T-helper 2 cell (primary cell): ENCODE results near the gene RNASEH2C.
A peak's percentile ranks its signal among the peaks of the same experiment; 100 is the strongest.
"Not testable (repeated sequence)": the region's sequence is repeated elsewhere in the genome, so short reads cannot be mapped to it uniquely, and the experiment has no call there.

Experiments
- DNase-seq, 5 experiments: peaks; one replicate each; pipeline versions ENCODE4 v3.0.0 to v3.0.0-alpha.2; 2012 to 2022

RNASEH2C gene

GRCh38 chr11:65716774-65717405 is 3.7 kb downstream of the RNASEH2C start:
- no peak for DNase-seq

DNA sequence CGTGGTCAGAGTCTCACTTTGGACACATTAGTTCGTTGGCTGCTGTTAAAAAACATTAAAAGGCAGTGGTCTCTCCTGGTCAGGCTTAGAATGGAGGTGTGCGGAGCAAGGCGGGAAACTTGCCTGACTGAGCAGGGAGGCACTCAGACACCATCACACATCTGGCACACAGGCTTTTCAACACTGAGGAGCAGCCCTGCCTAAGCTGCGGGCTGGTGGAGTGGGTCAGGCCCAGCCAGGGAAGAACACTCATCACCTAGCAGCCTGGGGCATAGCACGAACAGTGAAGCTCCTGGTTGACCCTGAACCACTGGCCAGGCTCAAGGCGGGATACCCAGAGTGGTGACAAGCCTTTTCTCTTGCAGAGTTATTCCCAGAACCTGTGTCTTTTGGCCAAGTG is 4.3 kb downstream of the RNASEH2C start:
- DNase-seq: no peak

DNA sequence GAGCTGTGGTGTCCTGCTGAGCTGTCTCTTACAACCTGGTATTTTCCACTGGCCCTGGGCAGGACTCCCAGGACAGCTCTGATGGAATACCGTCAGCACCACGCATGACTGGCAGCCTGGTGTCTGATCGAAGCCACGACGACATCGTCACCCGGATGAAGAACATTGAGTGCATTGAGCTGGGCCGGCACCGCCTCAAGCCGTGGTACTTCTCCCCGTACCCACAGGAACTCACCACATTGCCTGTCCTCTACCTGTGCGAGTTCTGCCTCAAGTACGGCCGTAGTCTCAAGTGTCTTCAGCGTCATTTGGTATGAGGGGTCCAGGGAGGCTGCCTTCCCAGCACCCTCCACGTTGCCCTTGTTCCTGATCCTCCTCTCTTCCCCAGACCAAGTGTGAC is 6.2 kb downstream of the RNASEH2C start:
- no peak for DNase-seq

- no peak for DNase-seq
Observed at GRCh38 chr11:65713212-65713969, 7.2 kb downstream of the RNASEH2C start.

GRCh38 chr11:65712633-65713076 is 7.9 kb downstream of the RNASEH2C start:
- DNase-seq: no peak

GRCh38 chr11:65711785-65712632 is 8.6 kb downstream of the RNASEH2C start, which contains the start of gene KAT5:
Gene KAT5 (plus strand): TSS chr11:65712252. CDS start chr11:65712268, 16 bp downstream.
- DNase-seq: peak; percentile 92 to 99 (median 97)

DNA sequence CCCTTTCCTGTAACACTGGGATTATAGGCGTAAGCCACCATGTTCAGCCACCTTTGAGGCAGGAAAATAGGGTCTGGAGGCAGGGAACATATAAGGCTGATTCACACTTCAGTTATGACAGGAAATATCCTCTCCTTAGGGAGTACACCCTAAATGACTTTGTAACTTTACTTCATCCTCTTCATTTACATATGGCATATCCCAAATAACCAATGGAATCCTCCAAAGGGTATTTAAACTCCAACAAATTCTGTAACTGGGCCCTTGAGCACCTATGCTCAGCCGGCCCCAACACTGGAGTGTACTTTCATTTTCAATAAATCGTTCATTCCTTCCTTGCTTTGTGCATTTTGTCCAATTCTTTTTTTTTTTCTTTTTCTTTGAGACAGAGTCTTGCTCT is 10.2 kb downstream of the RNASEH2C start:
- DNase-seq: no peak

- DNase-seq: no peak
Observed at GRCh38 chr11:65709661-65710060, 10.9 kb downstream of the RNASEH2C start.

DNA sequence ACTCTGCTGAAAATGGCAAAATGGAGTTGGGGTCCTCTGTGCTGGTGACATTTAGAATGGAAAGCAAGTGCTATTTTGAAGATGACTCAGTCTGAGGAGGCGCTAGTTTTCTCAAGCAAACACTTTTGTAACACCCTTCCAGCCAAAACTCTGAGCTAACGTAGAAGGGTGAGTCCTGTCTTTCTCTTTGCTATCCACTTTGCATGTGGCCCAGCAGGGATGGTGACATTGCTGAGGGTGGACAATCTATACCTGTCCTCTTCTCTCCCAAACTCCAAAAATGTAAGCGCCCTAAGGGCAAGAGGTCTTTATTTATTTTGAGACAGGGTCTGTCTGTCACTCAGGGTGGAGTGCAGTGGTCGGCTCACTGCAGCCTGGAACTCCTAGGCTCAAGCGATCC is 12.1 kb downstream of the RNASEH2C start:
- DNase-seq: no peak

DNA sequence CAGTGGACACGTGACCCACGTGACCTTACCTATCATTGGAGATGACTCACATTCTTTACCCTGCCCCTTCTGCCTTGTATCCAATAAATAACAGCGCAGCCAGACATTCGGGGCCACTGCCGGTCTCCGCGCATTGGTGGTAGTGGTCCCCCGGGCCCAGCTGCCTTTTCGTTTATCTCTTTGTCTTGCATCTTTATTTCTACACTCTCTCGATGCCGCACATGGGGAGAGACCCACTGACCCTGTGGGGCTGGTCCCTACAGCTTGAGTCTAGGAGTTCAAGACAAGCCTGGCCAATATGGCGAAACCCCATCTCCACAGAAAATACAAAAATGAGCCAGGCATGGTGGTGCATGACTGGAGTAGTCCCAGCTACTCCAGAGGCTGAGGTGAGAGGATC is 13.6 kb downstream of the RNASEH2C start:
- not testable (repeated sequence) for DNase-seq

GRCh38 chr11:65706303-65706763 is 14.3 kb downstream of the RNASEH2C start:
- peak; percentile 28 to 75 (median 64) for DNase-seq

- DNase-seq: no peak
Observed at GRCh38 chr11:65703846-65704245, 16.8 kb downstream of the RNASEH2C start.

- no peak for DNase-seq
Observed at GRCh38 chr11:65701686-65702085, 18.9 kb downstream of the RNASEH2C start.

- no peak for DNase-seq
Observed at GRCh38 chr11:65700399-65700798, 20.2 kb downstream of the RNASEH2C start.

DNA sequence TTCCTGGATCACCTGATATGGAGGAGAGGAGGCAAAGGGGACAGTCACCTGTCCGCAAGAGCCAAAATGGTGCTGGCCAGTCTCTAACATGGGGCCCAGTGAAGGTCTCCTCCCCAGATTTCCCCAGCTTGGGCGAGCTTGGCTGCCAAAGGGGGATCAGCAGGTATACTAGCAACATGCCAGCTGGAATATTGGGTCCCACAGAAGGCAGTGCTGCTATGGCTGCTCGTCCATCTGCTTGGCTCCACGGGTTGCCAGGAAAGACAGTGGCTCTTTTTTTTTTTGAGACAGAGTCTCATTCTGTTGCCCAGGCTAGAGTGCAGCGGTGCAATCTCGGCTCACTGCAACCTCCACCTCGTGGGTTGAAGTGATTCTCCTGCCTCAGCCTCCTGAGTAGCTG is 21.3 kb downstream of the RNASEH2C start:
- DNase-seq: no peak

GRCh38 chr11:65698205-65698604 is 22.4 kb downstream of the RNASEH2C start:
- DNase-seq: no peak

DNA sequence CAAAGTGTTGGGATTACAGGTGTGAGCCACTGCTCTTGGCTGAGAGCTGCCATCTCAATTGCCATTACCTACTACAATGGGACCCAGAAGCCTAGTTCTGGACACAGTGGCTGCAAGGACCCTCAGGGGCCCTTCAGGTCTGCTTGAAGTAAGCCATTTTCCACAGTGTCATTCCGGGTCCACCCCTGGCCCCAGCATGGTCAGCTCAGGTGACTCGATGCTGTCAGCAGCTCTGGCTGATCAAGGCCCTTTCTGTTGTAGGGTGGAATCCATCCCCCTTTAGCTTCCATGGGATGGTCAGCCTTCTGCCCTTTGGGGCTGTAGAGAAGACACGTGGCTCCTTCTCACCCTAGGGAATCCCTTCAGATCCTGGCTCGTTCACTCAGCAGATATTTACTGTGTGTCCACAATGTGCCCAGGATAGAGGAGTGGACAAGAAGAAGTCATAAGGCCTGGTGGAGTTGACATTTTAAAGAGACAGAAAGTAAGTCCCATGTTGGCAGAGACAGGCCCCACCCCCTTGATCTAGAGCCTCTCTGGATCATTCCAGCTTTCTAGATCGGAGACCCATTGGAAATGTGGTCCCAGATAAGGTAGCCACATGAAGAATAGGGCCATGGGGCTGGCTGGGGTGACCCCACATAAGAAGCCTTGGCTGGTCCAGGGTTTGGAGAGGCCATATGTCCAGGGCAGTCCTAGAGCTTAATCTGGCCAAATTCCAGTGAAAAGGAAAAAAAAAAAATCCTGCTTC is 23.6 kb downstream of the RNASEH2C start:
- no peak for DNase-seq

- DNase-seq: no peak
Observed at GRCh38 chr11:65695459-65696241, 24.9 kb downstream of the RNASEH2C start.

DNA sequence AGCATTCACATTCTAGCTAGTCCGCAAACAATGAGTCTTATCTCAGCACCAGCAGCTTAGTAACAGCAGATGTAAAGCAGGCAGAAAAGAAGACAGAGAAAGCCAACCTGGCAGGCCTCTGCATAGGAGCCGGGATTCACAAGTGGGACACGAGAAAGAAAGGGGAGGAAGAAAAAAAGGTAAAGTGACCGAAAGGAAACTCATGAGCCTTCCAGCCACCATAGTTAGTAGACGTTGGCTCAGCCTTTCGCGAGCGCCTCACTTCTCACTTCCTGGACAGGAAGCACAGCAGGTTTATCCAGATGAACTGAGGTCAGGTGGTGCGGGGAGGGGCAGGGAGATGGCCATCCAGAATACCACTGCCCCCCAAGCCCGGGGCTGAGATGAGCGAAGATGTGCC is 28.2 kb downstream of the RNASEH2C start:
- DNase-seq: no peak

DNA sequence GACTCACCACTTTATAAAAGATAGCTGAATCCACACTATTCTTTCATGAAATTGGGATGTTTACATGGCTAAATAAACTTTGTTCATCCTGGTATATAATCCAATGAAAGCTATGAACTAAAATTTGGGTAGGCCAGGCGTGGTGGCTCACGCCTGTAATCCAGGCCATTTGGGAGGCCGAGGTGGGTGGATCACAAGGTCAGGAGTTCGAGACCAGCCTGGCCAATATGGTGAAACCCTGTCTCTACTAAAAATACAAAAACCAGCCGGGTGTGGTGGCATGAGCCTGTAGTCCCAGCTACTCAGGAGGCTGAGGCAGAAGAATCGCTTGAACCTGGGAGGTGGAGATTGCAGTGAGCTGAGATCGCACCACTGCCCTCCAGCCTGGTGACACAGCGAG is 28.8 kb downstream of the RNASEH2C start:
- not testable (repeated sequence) for DNase-seq

- no peak for DNase-seq
Observed at GRCh38 chr11:65685981-65686380, 34.6 kb downstream of the RNASEH2C start.

DNA sequence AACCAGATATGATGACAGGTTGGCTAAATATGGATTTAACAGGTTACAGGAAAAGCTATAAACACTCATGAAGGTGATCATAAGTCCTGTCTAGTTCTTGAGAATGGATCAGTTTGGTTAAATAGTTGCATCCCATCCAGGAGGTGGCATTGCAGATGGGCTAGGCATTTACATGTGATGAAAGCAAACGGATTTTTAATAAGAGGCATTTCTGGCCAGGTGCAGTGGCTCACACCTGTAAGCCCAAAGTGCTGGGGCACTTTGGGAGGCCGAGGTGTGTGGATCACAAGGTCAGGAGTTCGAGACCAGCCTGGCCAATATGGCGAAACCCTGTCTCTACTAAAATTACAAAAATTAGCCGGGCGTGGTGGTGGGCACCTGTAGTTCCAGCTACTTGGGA is 37.1 kb downstream of the RNASEH2C start:
- DNase-seq: not testable (repeated sequence)
